ENCODE measurements around the gene TLCD1. TPM values are rescaled to one million over a fixed set of nuclear protein-coding genes. Genes with fewer than 3 reads are reported as not detected.

The TLCD1 gene
- polyA plus RNA-seq, 3 donors = 17.0 to 21.0 (median 19.4) TPM

- DNase-seq (ENCODE audit: low read depth in 3 of 3, low spot score in 2 of 3) = no peak
Observed at GRCh38 chr17:28715217-28715616, 10.8 kb downstream of the TLCD1 start.

- DNase-seq (ENCODE audit: low read depth in 3 of 3, low spot score in 2 of 3) = no peak
Observed at GRCh38 chr17:28714281-28714680, 11.8 kb downstream of the TLCD1 start.

GRCh38 chr17:28712705-28713415 is 13.2 kb downstream of the TLCD1 start:
- no peak for DNase-seq (ENCODE audit: low read depth in 3 of 3, low spot score in 2 of 3)

- no peak for DNase-seq (ENCODE audit: low read depth in 3 of 3, low spot score in 2 of 3)
Observed at GRCh38 chr17:28712032-28712704, 13.9 kb downstream of the TLCD1 start.

- no peak for DNase-seq (ENCODE audit: low read depth in 3 of 3, low spot score in 2 of 3)
Observed at GRCh38 chr17:28711723-28712031, 14.4 kb downstream of the TLCD1 start, which contains the start of gene PROCA1. PROCA1 (minus strand) TSS chr17:28711888; CDS start chr17:28711660, 228 bp downstream.

GRCh38 chr17:28710861-28711722 is 14.9 kb downstream of the TLCD1 start:
- DNase-seq (ENCODE audit: low read depth in 3 of 3, low spot score in 2 of 3) = peak; percentile 70 to 85 (median 84)

- DNase-seq (ENCODE audit: low read depth in 3 of 3, low spot score in 2 of 3) = no peak
Observed at GRCh38 chr17:28707339-28707720, 18.7 kb downstream of the TLCD1 start.

- DNase-seq (ENCODE audit: low read depth in 3 of 3, low spot score in 2 of 3) = no peak
Observed at GRCh38 chr17:28706471-28707338, 19.3 kb downstream of the TLCD1 start.

- no peak for DNase-seq (ENCODE audit: low read depth in 3 of 3, low spot score in 2 of 3)
Observed at GRCh38 chr17:28705728-28706334, 20.2 kb downstream of the TLCD1 start.

- DNase-seq (ENCODE audit: low read depth in 3 of 3, low spot score in 2 of 3) = no peak
Observed at GRCh38 chr17:28705074-28705659, 20.9 kb downstream of the TLCD1 start.

- no peak for DNase-seq (ENCODE audit: low read depth in 3 of 3, low spot score in 2 of 3)
Observed at GRCh38 chr17:28704219-28704858, 21.7 kb downstream of the TLCD1 start.

- no peak for DNase-seq (ENCODE audit: low read depth in 3 of 3, low spot score in 2 of 3)
Observed at GRCh38 chr17:28703552-28704218, 22.3 kb downstream of the TLCD1 start.

GRCh38 chr17:28702752-28703150 is 23.3 kb downstream of the TLCD1 start:
- DNase-seq (ENCODE audit: low read depth in 3 of 3, low spot score in 2 of 3) = no peak

GRCh38 chr17:28702026-28702751 is 23.8 kb downstream of the TLCD1 start:
- no peak for DNase-seq (ENCODE audit: low read depth in 3 of 3, low spot score in 2 of 3)

- DNase-seq (ENCODE audit: low read depth in 3 of 3, low spot score in 2 of 3) = no peak
Observed at GRCh38 chr17:28700830-28701492, 25.1 kb downstream of the TLCD1 start.

GRCh38 chr17:28700278-28700677 is 25.8 kb downstream of the TLCD1 start:
- DNase-seq (ENCODE audit: low read depth in 3 of 3, low spot score in 2 of 3) = no peak

GRCh38 chr17:28698253-28698941 is 27.6 kb downstream of the TLCD1 start:
- DNase-seq (ENCODE audit: low read depth in 3 of 3, low spot score in 2 of 3) = no peak

All from right renal cortex interstitium (tissue), 3 donors.